ENCODE data around the gene QRFP. TPM values are rescaled to one million over a fixed set of nuclear protein-coding genes. Genes with fewer than 3 reads are reported as not detected.

Gene QRFP
- total RNA-seq, 1 experiment from 2014 or later = not detected

DNA sequence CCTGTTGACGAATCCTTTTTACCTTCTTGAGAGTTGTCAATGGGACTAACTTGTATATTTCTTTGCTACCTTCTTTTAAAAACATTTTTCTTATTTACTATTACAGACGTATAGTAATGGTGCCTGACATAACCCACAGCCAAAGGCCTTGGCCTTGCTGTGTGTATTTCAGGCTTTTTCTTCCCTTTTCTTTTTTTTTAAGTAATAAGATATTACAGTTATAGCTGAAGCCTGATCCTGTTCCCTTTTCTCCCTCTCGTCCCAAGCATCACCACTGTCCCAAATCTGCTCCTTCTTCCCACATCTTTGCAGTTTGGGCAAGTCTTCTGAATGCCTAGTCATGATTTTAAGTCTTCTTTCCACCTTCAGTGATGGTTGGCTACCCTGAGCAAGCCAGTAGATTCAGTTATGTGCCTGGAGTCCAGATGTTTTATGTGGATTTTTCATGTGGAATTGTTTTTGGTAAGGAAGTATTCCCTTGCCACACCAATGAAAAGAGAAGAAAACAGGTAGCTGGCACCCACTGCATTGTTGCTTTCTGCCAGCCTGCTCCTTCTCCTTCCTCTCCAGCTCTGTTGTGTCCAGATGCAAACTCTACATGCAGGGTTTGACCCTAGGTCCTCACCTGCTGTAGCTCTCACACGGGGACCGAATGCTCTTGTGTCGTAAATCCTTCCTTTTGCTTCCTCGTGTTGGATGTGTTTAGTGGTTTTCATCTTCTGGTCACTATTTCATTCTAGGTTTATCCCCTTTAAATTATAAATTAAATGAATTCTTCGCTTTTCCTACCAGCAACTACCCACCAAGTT is 35.0 kb downstream of the QRFP start:
- H4K8ac ChIP-seq (replicated peaks; ENCODE audit: insufficient read length, low read depth, low read length) = no peak overlapping the region
- no peaks in the 10 kb centered on the region for H3K27me3 ChIP-seq (ENCODE audit: insufficient read depth, low read length)
- Mint-ChIP-seq H3K36me3 (ENCODE audit: insufficient read depth in 1 of 3, low read depth in 3 of 3) (peaks cover 10 to 43% (median 37%) of the 10 kb centered on the region in 3 experiments; a peak in 6 of 7 replicates), H3K4me1 (peaks cover 10 to 23% of the 10 kb centered on the region in 2 experiments; a peak in 3 of 4 replicates), H3K27ac (peak overlapping the region in 2 of 3 experiments; percentile 72 to 88; a peak in 4 of 7 replicates), H3K4me3 (no peak overlapping the region), H3K27me3 (ENCODE audit: low read depth) (no peaks in the 10 kb centered on the region), H3K9me3 (no peaks in the 10 kb centered on the region)
- H2AK5ac ChIP-seq (ENCODE audit: insufficient read length, low read length) = no peak overlapping the region
- H3K9me3 ChIP-seq (ENCODE audit: control insufficient read depth, low read depth, low read length) = no peaks in the 10 kb centered on the region
- H3K4me1 ChIP-seq (ENCODE audit: insufficient read depth, low read length) = 0 out of 2 replicates have a peak, but pooled peaks cover 2% of the 10 kb centered on the region
- H2BK20ac ChIP-seq (ENCODE audit: low read depth, low read length, poor library complexity, severe bottlenecking) = no peak overlapping the region
- no peak overlapping the region for H4K91ac ChIP-seq (ENCODE audit: insufficient read length, low read depth, low read length)
- H2AFZ ChIP-seq (ENCODE audit: low read length) = no peak overlapping the region
- no peak overlapping the region for H2BK120ac ChIP-seq (ENCODE audit: low read depth, low read length, poor library complexity, severe bottlenecking)
- no peak overlapping the region for H2BK12ac ChIP-seq (ENCODE audit: insufficient read length, low read depth, low read length)
- H3K4ac ChIP-seq (ENCODE audit: low read depth, low read length) = no peak overlapping the region
- WGBS (ENCODE audit: extremely low coverage, insufficient read length, low lambda C conversion rate) = no CpG with 5 or more reads among the region's 8 CpGs
- H3T11ph ChIP-seq (ENCODE audit: low read length) = no peak overlapping the region
- peaks cover 2% of the 10 kb centered on the region for H3K79me2 ChIP-seq (ENCODE audit: insufficient read depth, low read length)
- H4K20me1 ChIP-seq (ENCODE audit: control insufficient read depth, insufficient read depth, insufficient read length) = no peaks in the 10 kb centered on the region
- H3K56ac ChIP-seq (ENCODE audit: insufficient read length, low read depth, low read length) = no peak overlapping the region
- H3K9ac ChIP-seq (ENCODE audit: extremely low read depth, insufficient read length, low read length) = no peak overlapping the region
- no peaks in the 10 kb centered on the region for H3K79me1 ChIP-seq (ENCODE audit: insufficient read depth, low read depth, low read length, poor library complexity, severe bottlenecking)
- H3K4me2 ChIP-seq (ENCODE audit: insufficient read depth, insufficient read length, low read length) = no peak overlapping the region
- no peak overlapping the region for H3K18ac ChIP-seq (ENCODE audit: insufficient read length, low read depth, low read length)
- H3K27ac ChIP-seq (ENCODE audit: insufficient read length, low read depth, low read length) = no peak overlapping the region
- H3K23me2 ChIP-seq (ENCODE audit: insufficient read length, low read depth, low read length, poor library complexity, severe bottlenecking) = no peaks in the 10 kb centered on the region
- H3K14ac ChIP-seq (ENCODE audit: insufficient read depth, low read length) = no peak overlapping the region
- no peak for DNase-seq
- H3K23ac ChIP-seq (ENCODE audit: insufficient read length, low read depth, low read length) = no peak overlapping the region
- TF ChIP-seq, protein P1, sequence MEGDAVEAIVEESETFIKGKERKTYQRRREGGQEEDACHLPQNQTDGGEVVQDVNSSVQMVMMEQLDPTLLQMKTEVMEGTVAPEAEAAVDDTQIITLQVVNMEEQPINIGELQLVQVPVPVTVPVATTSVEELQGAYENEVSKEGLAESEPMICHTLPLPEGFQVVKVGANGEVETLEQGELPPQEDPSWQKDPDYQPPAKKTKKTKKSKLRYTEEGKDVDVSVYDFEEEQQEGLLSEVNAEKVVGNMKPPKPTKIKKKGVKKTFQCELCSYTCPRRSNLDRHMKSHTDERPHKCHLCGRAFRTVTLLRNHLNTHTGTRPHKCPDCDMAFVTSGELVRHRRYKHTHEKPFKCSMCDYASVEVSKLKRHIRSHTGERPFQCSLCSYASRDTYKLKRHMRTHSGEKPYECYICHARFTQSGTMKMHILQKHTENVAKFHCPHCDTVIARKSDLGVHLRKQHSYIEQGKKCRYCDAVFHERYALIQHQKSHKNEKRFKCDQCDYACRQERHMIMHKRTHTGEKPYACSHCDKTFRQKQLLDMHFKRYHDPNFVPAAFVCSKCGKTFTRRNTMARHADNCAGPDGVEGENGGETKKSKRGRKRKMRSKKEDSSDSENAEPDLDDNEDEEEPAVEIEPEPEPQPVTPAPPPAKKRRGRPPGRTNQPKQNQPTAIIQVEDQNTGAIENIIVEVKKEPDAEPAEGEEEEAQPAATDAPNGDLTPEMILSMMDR (conservative IDR thresholded peaks at IDR 0.05) = no peak
- no peak overlapping the region for H4K5ac ChIP-seq (ENCODE audit: insufficient read length, low read depth, low read length)
- H2BK5ac ChIP-seq (ENCODE audit: insufficient read length, low read length) = no peak overlapping the region
- no peak overlapping the region for H2BK15ac ChIP-seq (ENCODE audit: low read depth, low read length)
